Measurements from ENCODE around the gene NRXN3.

- no peak for TF ChIP-seq EZH2phosphoT487 (IDR thresholded peaks at IDR 0.05; ENCODE audit: insufficient read depth, low read depth)
- no peak for TF ChIP-seq EZH2 (IDR thresholded peaks at IDR 0.05; ENCODE audit: insufficient read depth, poor library complexity, severe bottlenecking)
These were observed 1086.2 kb downstream of the NRXN3 start for GRCh38 chr14:79256380-79256779.
